ENCODE data around the gene APOC3.
A peak's percentile ranks its signal among the peaks of the same experiment; 100 is the strongest.

Gene APOC3

GRCh38 chr11:116792144-116792868, 37.4 kb upstream of the APOC3 start:
- no peak overlapping the region for H3K4me3 ChIP-seq (ENCODE audit: low read length in 2 of 2)
- H3K14ac ChIP-seq (ENCODE audit: low read length), result no peak overlapping the region
- no peaks in the 10 kb centered on the region for H3K9me3 ChIP-seq (replicated peaks in 1 of 2; ENCODE audit: control insufficient read depth in 2 of 2, insufficient read depth in 1 of 2, low read depth in 1 of 2, low read length in 2 of 2)
- H3K36me3 ChIP-seq (replicated peaks in 1 of 2; ENCODE audit: control insufficient read depth in 2 of 2, insufficient read depth in 2 of 2, low read length in 2 of 2), result no peaks in the 10 kb centered on the region
- H3K23ac ChIP-seq (ENCODE audit: low read depth, low read length, poor library complexity), result no peak overlapping the region
- no peak overlapping the region for H4K8ac ChIP-seq (ENCODE audit: low read depth, low read length)
- peaks cover 3 to 14% of the 10 kb centered on the region in 2 donors for H3K4me1 ChIP-seq (ENCODE audit: control insufficient read depth in 2 of 2, insufficient read depth in 1 of 2, low read depth in 1 of 2, low read length in 2 of 2)
- no peak for DNase-seq (ENCODE audit: low spot score)
- H2AK5ac ChIP-seq (ENCODE audit: low read depth, low read length), result peak overlapping the region; percentile 49
- no peak overlapping the region for H3K9ac ChIP-seq (ENCODE audit: low read depth, low read length, poor library complexity)
- no peak overlapping the region for H2AFZ ChIP-seq (ENCODE audit: low read length)
- H2BK5ac ChIP-seq (ENCODE audit: low read length), result peak overlapping the region; percentile 33
- no CpG with 5 or more reads among the region's 8 CpGs for WGBS, 2 donors (ENCODE audit: extremely low coverage in 2 of 2, insufficient read length in 2 of 2, insufficient replicate concordance in 1 of 2)
- H4K91ac ChIP-seq (ENCODE audit: low read depth, low read length, poor library complexity), result no peak overlapping the region
- H2BK120ac ChIP-seq (ENCODE audit: low read depth, low read length), result no peak overlapping the region
- H3K27ac ChIP-seq (replicated peaks; ENCODE audit: low read length), result no peak overlapping the region
- H2BK15ac ChIP-seq (ENCODE audit: low read length), result peak overlapping the region; percentile 95
- H2BK12ac ChIP-seq (ENCODE audit: low read length), result no peak overlapping the region
- no peak overlapping the region for H3K18ac ChIP-seq (ENCODE audit: low read length)
- H3K79me1 ChIP-seq (ENCODE audit: low read depth, low read length), result no peaks in the 10 kb centered on the region
- H3K4ac ChIP-seq (ENCODE audit: low read length), result no peak overlapping the region
- H3K27me3 ChIP-seq (ENCODE audit: control insufficient read depth in 3 of 3, insufficient read depth in 3 of 3, low read depth in 1 of 3, low read length in 3 of 3), result peaks cover 0 to 12% (median 3%) of the 10 kb centered on the region in 3 experiments
- no peak overlapping the region for H3K4me2 ChIP-seq (ENCODE audit: insufficient read depth, low read length, poor library complexity, severe bottlenecking)

- Histone ChIP-seq H3K27ac (replicated peaks; ENCODE audit: low read length) (no peak overlapping the region), H3K36me3 (replicated peaks in 1 of 2; ENCODE audit: control insufficient read depth in 2 of 2, insufficient read depth in 2 of 2, low read length in 2 of 2) (no peaks in the 10 kb centered on the region)
- WGBS, 2 donors (ENCODE audit: extremely low coverage in 2 of 2, insufficient read length in 2 of 2, insufficient replicate concordance in 1 of 2), result no CpG with 5 or more reads among the region's 8 CpGs
Measured at GRCh38 chr11:116792869-116793771, 36.6 kb upstream of the APOC3 start.

GRCh38 chr11:116793772-116794097, 36.0 kb upstream of the APOC3 start:
- Histone ChIP-seq H2AK5ac (ENCODE audit: low read depth, low read length) (no peak overlapping the region), H3K79me1 (ENCODE audit: low read depth, low read length) (no peaks in the 10 kb centered on the region), H3K4me1 (ENCODE audit: control insufficient read depth in 2 of 2, insufficient read depth in 1 of 2, low read depth in 1 of 2, low read length in 2 of 2) (peaks cover under 1 to 8% of the 10 kb centered on the region in 2 donors), H2BK15ac (ENCODE audit: low read length) (no peak overlapping the region), H2AFZ (ENCODE audit: low read length) (peak overlapping the region; percentile 46), H3K27me3 (ENCODE audit: control insufficient read depth in 3 of 3, insufficient read depth in 3 of 3, low read depth in 1 of 3, low read length in 3 of 3) (peaks cover 0 to 12% (median 3%) of the 10 kb centered on the region in 3 experiments), H3K14ac (ENCODE audit: low read length) (no peak overlapping the region), H3K9me3 (replicated peaks in 1 of 2; ENCODE audit: control insufficient read depth in 2 of 2, insufficient read depth in 1 of 2, low read depth in 1 of 2, low read length in 2 of 2) (no peaks in the 10 kb centered on the region), H3K9ac (ENCODE audit: low read depth, low read length, poor library complexity) (no peak overlapping the region), H3K27ac (replicated peaks; ENCODE audit: low read length) (no peak overlapping the region), H2BK12ac (ENCODE audit: low read length) (no peak overlapping the region), H3K4me2 (ENCODE audit: insufficient read depth, low read length, poor library complexity, severe bottlenecking) (no peak overlapping the region), H2BK5ac (ENCODE audit: low read length) (no peak overlapping the region), H2BK120ac (ENCODE audit: low read depth, low read length) (no peak overlapping the region), H4K8ac (ENCODE audit: low read depth, low read length) (no peak overlapping the region), H4K91ac (ENCODE audit: low read depth, low read length, poor library complexity) (no peak overlapping the region), H3K4ac (ENCODE audit: low read length) (no peak overlapping the region), H3K36me3 (replicated peaks in 1 of 2; ENCODE audit: control insufficient read depth in 2 of 2, insufficient read depth in 2 of 2, low read length in 2 of 2) (no peaks in the 10 kb centered on the region), H3K23ac (ENCODE audit: low read depth, low read length, poor library complexity) (no peak overlapping the region), H3K4me3 (ENCODE audit: low read length in 2 of 2) (no peak overlapping the region), H3K18ac (ENCODE audit: low read length) (no peak overlapping the region)
- WGBS, 2 donors (ENCODE audit: extremely low coverage in 2 of 2, insufficient read length in 2 of 2, insufficient replicate concordance in 1 of 2), result no CpG with 5 or more reads among the region's 1 CpG
- DNase-seq (ENCODE audit: low spot score), result no peak

More at GRCh38 chr11:116792869-116793771, 36.6 kb upstream of the APOC3 start:
- no peak overlapping the region for H2BK120ac ChIP-seq (ENCODE audit: low read depth, low read length)
- H3K9ac ChIP-seq (ENCODE audit: low read depth, low read length, poor library complexity), result no peak overlapping the region
- peaks cover 3 to 13% of the 10 kb centered on the region in 2 donors for H3K4me1 ChIP-seq (ENCODE audit: control insufficient read depth in 2 of 2, insufficient read depth in 1 of 2, low read depth in 1 of 2, low read length in 2 of 2)
- no peak overlapping the region for H3K4ac ChIP-seq (ENCODE audit: low read length)
- no peak overlapping the region for H3K18ac ChIP-seq (ENCODE audit: low read length)
- H2AK5ac ChIP-seq (ENCODE audit: low read depth, low read length), result no peak overlapping the region
- H3K79me1 ChIP-seq (ENCODE audit: low read depth, low read length), result no peaks in the 10 kb centered on the region
- DNase-seq (ENCODE audit: low spot score), result no peak
- H2BK12ac ChIP-seq (ENCODE audit: low read length), result no peak overlapping the region
- peaks cover 0 to 12% (median 3%) of the 10 kb centered on the region in 3 experiments for H3K27me3 ChIP-seq (ENCODE audit: control insufficient read depth in 3 of 3, insufficient read depth in 3 of 3, low read depth in 1 of 3, low read length in 3 of 3)
- no peak overlapping the region for H4K91ac ChIP-seq (ENCODE audit: low read depth, low read length, poor library complexity)
- H2BK15ac ChIP-seq (ENCODE audit: low read length), result no peak overlapping the region
- H3K4me3 ChIP-seq (ENCODE audit: low read length in 2 of 2), result no peak overlapping the region
- H2AFZ ChIP-seq (ENCODE audit: low read length), result peak overlapping the region; percentile 46
- no peaks in the 10 kb centered on the region for H3K9me3 ChIP-seq (replicated peaks in 1 of 2; ENCODE audit: control insufficient read depth in 2 of 2, insufficient read depth in 1 of 2, low read depth in 1 of 2, low read length in 2 of 2)
- no peak overlapping the region for H3K23ac ChIP-seq (ENCODE audit: low read depth, low read length, poor library complexity)
- no peak overlapping the region for H3K4me2 ChIP-seq (ENCODE audit: insufficient read depth, low read length, poor library complexity, severe bottlenecking)
- H3K14ac ChIP-seq (ENCODE audit: low read length), result no peak overlapping the region
- H2BK5ac ChIP-seq (ENCODE audit: low read length), result no peak overlapping the region
- H4K8ac ChIP-seq (ENCODE audit: low read depth, low read length), result no peak overlapping the region

- WGBS, 2 donors (ENCODE audit: extremely low coverage in 2 of 2, insufficient read length in 2 of 2, insufficient replicate concordance in 1 of 2), result no CpG with 5 or more reads among the region's 2 CpGs
- no peak overlapping the region for H3K4me3 ChIP-seq (ENCODE audit: low read length in 2 of 2)
- no peak overlapping the region for H3K14ac ChIP-seq (ENCODE audit: low read length)
Measured at GRCh38 chr11:116794851-116795250, 34.9 kb upstream of the APOC3 start.

More at GRCh38 chr11:116794851-116795250, 34.9 kb upstream of the APOC3 start:
- H2BK12ac ChIP-seq (ENCODE audit: low read length), result no peak overlapping the region
- no peak overlapping the region for H4K8ac ChIP-seq (ENCODE audit: low read depth, low read length)
- no peak overlapping the region for H3K18ac ChIP-seq (ENCODE audit: low read length)
- no peak overlapping the region for H2BK15ac ChIP-seq (ENCODE audit: low read length)
- no peak overlapping the region for H3K27ac ChIP-seq (replicated peaks; ENCODE audit: low read length)
- H3K23ac ChIP-seq (ENCODE audit: low read depth, low read length, poor library complexity), result no peak overlapping the region
- H2BK120ac ChIP-seq (ENCODE audit: low read depth, low read length), result no peak overlapping the region
- H3K9ac ChIP-seq (ENCODE audit: low read depth, low read length, poor library complexity), result no peak overlapping the region
- no peak overlapping the region for H4K91ac ChIP-seq (ENCODE audit: low read depth, low read length, poor library complexity)
- no peak overlapping the region for H2AFZ ChIP-seq (ENCODE audit: low read length)
- no peak overlapping the region for H3K4me2 ChIP-seq (ENCODE audit: insufficient read depth, low read length, poor library complexity, severe bottlenecking)
- H3K27me3 ChIP-seq (ENCODE audit: control insufficient read depth in 3 of 3, insufficient read depth in 3 of 3, low read depth in 1 of 3, low read length in 3 of 3), result peaks cover 0 to 12% (median 3%) of the 10 kb centered on the region in 3 experiments
- no peak for DNase-seq (ENCODE audit: low spot score)
- no peak overlapping the region for H2BK5ac ChIP-seq (ENCODE audit: low read length)
- no peaks in the 10 kb centered on the region for H3K79me1 ChIP-seq (ENCODE audit: low read depth, low read length)
- no peaks in the 10 kb centered on the region for H3K9me3 ChIP-seq (replicated peaks in 1 of 2; ENCODE audit: control insufficient read depth in 2 of 2, insufficient read depth in 1 of 2, low read depth in 1 of 2, low read length in 2 of 2)
- no peaks in the 10 kb centered on the region for H3K36me3 ChIP-seq (replicated peaks in 1 of 2; ENCODE audit: control insufficient read depth in 2 of 2, insufficient read depth in 2 of 2, low read length in 2 of 2)
- H3K4ac ChIP-seq (ENCODE audit: low read length), result no peak overlapping the region
- H2AK5ac ChIP-seq (ENCODE audit: low read depth, low read length), result no peak overlapping the region
- H3K4me1 ChIP-seq (ENCODE audit: control insufficient read depth in 2 of 2, insufficient read depth in 1 of 2, low read depth in 1 of 2, low read length in 2 of 2), result peaks cover 0 to 7% of the 10 kb centered on the region in 2 donors

Data from neuronal stem cell (in vitro differentiated cells).